Measurements from ENCODE around the gene IRS4. TPM values are rescaled to one million over a fixed set of nuclear protein-coding genes. Genes with fewer than 3 reads are reported as not detected.

IRS4 gene
- total and polyA plus RNA-seq, 10 of the 15 experiments (the other 5 are each of a cell fraction or from before 2014, with no cell fraction given) = 0.03 to 0.11 (median 0.04) TPM; not detected in 7

- ChIA-PET POLR2A (no interaction called here), CTCF (interaction anchor here (0.9 to 1.4 kb wide), 2 partner anchors 10 to 13 kb away, joined by 3 to 4 read pairs; no protein-coding TSS in a partner anchor), RAD21 (ENCODE audit: unreplicated experiment) (no interaction called here), SMC1A (ENCODE audit: uncharacterized antibody, unreplicated experiment) (interaction anchor here (0.7 to 1.7 kb wide), 2 partner anchors 13 to 160 kb away, joined by 3 to 6 read pairs; no protein-coding TSS in a partner anchor)
- Histone ChIP-seq H3K27ac (ENCODE audit: control insufficient read depth, insufficient read depth) (no peak overlapping the region), H3K79me2 (ENCODE audit: control insufficient read depth, insufficient read depth, low read length) (no peaks in the 10 kb centered on the region), H3K9me3 (replicated peaks; ENCODE audit: control insufficient read depth, insufficient read depth, low read length) (no peaks in the 10 kb centered on the region), H3K27me3 (replicated peaks in 1 of 2; ENCODE audit: control insufficient read depth in 2 of 2, insufficient read depth in 2 of 2, low read length in 1 of 2) (no peaks in the 10 kb centered on the region), H3K9ac (ENCODE audit: control insufficient read depth, insufficient read depth, low read length) (no peak overlapping the region), H4K20me1 (ENCODE audit: control insufficient read depth, insufficient read depth) (no peaks in the 10 kb centered on the region), H3K4me2 (ENCODE audit: control insufficient read depth, insufficient read depth) (no peak overlapping the region), H3K36me3 (ENCODE audit: control insufficient read depth in 2 of 2, insufficient read depth in 2 of 2, low read length in 1 of 2) (no peaks in the 10 kb centered on the region), H3K4me3 (no peak overlapping the region), H3K4me1 (ENCODE audit: control insufficient read depth, insufficient read depth, low read length) (no peaks in the 10 kb centered on the region), H2AFZ (ENCODE audit: control insufficient read depth, low read depth, low read length) (no peak overlapping the region)
- TF ChIP-seq IKZF1 (conservative IDR thresholded peaks at IDR 0.05) = no peak
- no peak for TF ChIP-seq IKZF2 (IDR thresholded peaks at IDR 0.05)
- TF ChIP-seq CEBPZ (IDR thresholded peaks at IDR 0.05; ENCODE audit: low read depth, low read length) = no peak
- TF ChIP-seq IRF5 (IDR thresholded peaks at IDR 0.05; ENCODE audit: borderline replicate concordance) = no peak
- no peak for TF ChIP-seq CHD2 (IDR thresholded peaks at IDR 0.05; ENCODE audit: borderline replicate concordance, low read depth, low read length)
- TF ChIP-seq JUNB (IDR thresholded peaks at IDR 0.05) = no peak
- TF ChIP-seq PAX8 (IDR thresholded peaks at IDR 0.05) = no peak
- no peak for TF ChIP-seq DPF2 (IDR thresholded peaks at IDR 0.05)
- TF ChIP-seq SMAD1 (IDR thresholded peaks at IDR 0.05; ENCODE audit: low read depth, partially characterized antibody) = no peak
- TF ChIP-seq RCOR1 (conservative IDR thresholded peaks at IDR 0.05; ENCODE audit: low read depth, low read length) = no peak
- TF ChIP-seq NBN (IDR thresholded peaks at IDR 0.05) = no peak
- no peak for TF ChIP-seq CHD1 (IDR thresholded peaks at IDR 0.05; ENCODE audit: low read depth, low read length)
- TF ChIP-seq BCLAF1 (IDR thresholded peaks at IDR 0.05) = no peak
- TF ChIP-seq RBBP5 (conservative IDR thresholded peaks at IDR 0.05) = no peak
- TF ChIP-seq KLF5 (IDR thresholded peaks at IDR 0.05; ENCODE audit: partially characterized antibody) = no peak
- TF ChIP-seq PML (IDR thresholded peaks at IDR 0.05; ENCODE audit: low read length) = no peak
- ATAC-seq = no peak
- no peak for DNase-seq (ENCODE audit: low read depth, low spot score)
- 4% methylated on average over 1 of the region's 1 CpG for WGBS (ENCODE audit: insufficient coverage, insufficient replicate concordance, low lambda C conversion rate, missing lambda C conversion rate)
- in situ Hi-C loops (cut with MboI) (no loop called here), intact Hi-C loops (cut with micrococcal nuclease; ENCODE audit: unreplicated experiment) (no loop called here)
- FAIRE-seq = no peak
- BruUV-seq (replicated peaks) = no TSS peak
Measured at GRCh38 chrX:108712886-108713285, 23.5 kb downstream of the IRS4 start.
